Stimulated activated CD8-positive, alpha-beta memory T cell treated with anti-CD3 and anti-CD28 coated beads, Interleukin-4, amount 100 ng/mL, for 24 hours (primary cell): ENCODE results near the gene THAP10.
A peak's percentile ranks its signal among the peaks of the same experiment; 100 is the strongest.

Experiments
- DNase-seq: peaks from one replicate; pipeline ENCODE4 v3.0.0-alpha.2; 2020; ENCODE audit warnings: low read depth

Gene THAP10

DNA sequence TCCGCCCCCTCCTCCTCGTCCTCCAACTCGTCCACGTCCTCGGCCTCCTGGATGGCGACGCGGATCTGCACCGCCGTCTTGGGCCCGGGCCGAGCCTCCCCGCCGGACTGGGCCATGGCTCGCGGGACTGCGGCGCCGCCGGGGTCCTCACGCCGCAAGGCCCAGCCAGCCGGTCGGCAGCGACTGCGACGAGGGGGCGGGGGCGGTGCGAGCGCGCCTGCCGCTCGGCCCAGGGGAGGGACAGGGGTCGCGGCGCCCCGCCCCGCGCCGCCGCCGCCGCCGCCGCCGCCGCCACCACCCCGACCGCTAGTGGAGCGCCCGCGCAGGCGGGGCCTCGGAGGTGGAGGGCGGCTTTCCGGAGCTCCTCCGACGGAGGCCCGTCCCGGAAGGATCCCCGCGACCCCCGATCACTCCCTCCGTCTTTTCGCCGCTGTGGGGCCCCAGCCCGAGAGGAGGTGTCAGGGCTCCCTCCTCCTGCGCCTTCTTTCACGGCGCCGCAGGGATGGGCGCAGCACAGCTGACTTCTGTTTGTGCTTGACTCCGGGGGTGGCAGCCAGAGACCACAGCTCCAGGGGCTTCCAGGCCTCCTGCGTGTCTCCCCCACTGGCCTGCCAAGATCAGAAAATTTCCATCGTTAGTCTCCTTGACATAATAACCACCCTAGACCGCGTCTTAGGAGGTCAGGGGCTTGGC, 38.1 kb downstream of the THAP10 start, which contains the start of gene LARP6:
Gene LARP6, minus strand, starts transcription at position 185 of the 693 bp plus-strand sequence. Its CDS starts 69 bp downstream, at position 116.
- DNase-seq = peak; percentile 21

DNA sequence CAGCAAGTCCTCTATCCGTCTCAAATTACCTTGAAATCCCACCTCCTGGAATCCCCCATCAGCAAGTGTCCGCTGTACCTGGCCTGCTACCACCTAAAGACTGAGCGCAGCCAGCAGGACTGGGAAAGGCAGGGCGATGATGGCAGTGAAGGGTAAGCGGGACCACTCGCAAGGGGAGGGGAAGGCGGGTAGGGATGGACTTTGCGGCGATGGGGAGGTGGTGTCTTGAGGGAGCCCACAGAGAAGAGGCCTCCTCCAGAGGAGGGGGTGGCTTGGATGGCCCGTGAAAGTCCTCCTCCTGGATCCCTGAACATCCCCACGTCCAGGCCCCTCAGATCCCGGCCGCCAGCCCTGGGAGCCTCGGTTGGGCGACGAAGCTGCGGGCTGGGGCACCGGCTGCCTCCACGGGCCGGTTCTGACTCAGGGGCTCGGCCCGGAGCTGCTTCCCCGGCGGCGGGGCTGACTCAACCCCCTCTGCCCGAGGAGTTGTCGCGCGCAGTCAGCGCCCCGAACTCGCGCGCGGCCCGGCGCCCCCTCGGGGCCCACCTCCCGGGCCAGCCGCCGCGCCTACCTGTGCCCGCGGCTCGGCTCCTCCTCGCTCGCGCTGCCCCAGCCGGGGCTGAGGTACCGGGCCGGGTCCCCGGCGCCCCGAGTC, 38.8 kb downstream of the THAP10 start:
- DNase-seq = no peak

DNA sequence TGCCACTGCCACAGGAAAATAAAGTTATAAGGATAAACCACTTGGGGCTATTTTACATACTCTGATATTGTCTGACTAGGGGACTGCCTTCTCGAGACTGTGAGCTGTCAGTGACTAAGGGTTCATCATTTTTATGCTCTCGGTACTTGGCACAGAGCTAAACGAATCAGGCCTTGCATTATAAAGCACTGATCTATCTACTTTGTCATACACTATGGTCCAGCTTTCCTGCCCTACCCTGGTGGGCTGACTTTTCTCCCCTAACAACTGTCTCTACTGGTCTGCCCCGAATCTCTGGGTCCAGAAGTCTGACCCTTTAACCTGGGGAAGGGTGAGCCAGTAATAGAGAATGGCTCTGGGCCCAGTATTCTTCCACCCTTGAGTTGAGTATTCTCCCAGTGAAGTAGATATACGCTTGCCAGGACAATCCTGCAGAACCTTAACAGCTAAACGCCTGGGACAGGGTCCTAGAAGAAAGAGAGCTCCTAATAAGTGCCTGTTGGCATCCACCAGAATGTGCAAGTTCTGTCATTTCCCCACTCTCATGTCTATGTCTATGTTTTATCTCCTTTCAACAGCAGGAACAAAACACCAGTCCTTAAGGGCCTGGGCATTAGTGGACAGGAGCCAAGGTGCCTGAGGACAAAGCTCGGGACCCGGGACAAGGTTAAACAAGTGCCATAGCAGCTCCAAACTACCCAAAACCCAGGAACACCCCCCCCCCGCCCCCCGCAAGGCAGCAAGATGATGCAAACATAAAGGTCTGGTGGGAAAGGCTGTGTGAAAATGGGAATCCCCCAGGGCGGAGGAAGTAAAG, 39.5 kb downstream of the THAP10 start:
- no peak for DNase-seq

- DNase-seq = no peak
These were observed 40.3 kb downstream of the THAP10 start for GRCh38 chr15:70851889-70852288.

GRCh38 chr15:70845602-70846360, 46.5 kb downstream of the THAP10 start:
- DNase-seq = no peak

DNA sequence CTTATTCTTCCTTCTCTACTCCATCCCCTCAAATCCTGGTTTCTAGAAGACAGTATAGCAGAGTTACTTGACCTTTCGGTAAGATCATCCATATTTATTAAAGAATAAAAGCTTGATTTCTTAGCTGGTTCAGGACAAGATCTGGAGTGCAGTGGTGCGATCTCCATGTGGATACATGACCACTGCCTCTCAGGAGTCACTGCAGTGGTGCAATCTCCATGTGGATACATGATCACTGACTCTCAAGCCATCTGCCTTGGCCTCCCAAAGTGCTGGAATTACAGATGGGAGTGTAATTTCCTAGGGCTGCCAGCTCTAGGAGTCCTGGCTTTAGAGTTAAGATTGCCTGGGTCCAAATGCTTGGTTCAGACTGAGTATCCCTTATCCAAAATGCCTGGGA, 54.8 kb downstream of the THAP10 start:
- DNase-seq = no peak

DNA sequence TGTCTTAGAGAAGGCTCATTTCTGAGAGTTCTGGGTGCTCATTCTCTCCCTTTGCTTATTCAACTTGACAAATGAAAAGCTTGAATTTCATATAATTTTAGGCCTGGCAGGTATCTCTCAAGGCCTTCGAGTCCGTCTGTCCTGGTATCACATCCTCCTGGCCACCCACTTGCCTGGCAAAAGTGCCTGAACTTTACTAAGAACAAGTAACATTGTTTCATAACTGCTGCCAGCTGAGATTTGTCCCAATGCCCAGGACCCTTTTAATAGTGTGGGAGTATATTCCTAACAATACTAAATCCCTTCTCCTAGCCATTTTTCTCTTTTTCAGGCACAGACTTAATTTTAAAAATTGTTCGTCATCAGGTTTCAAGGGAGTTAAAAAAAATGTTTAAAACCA, 56.4 kb downstream of the THAP10 start:
- no peak for DNase-seq

DNA sequence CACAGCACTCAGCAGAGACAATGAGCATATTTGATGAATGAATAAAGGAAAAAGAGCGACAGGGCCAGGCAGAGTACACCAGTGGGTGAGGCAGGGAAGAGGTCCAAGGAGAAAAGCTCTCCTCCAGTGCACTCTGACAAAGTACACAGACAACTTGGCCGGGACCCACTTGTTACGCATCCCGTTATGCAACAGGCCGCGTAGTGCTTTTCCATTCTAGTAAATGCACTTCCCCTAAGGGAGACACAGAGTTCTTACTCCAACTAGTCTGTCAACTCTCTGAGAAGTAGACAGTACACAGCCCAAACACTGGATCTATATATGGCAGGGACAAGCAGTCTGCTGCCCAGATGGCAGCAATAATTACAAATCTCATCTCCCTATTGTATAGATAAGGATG, 56.8 kb downstream of the THAP10 start:
- no peak for DNase-seq

DNA sequence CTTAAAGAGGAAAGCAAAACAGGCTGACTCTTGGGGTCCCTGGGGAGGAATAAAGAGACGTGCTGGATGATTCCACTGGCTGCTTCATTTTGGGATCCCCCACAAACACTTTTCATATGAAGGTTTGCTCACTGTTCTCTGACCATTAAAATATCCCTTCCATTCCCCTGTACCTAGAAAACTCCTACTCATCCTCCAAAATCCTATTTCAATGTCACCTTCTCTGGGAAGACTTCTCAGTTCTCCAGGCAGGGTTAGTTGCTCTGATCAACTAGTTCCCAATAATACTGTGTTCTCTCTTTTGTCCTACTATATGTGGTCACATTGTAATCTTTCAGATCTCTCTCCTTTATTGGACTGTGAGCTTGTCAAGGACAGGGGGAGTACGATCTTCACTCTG, 57.2 kb downstream of the THAP10 start:
- no peak for DNase-seq

DNA sequence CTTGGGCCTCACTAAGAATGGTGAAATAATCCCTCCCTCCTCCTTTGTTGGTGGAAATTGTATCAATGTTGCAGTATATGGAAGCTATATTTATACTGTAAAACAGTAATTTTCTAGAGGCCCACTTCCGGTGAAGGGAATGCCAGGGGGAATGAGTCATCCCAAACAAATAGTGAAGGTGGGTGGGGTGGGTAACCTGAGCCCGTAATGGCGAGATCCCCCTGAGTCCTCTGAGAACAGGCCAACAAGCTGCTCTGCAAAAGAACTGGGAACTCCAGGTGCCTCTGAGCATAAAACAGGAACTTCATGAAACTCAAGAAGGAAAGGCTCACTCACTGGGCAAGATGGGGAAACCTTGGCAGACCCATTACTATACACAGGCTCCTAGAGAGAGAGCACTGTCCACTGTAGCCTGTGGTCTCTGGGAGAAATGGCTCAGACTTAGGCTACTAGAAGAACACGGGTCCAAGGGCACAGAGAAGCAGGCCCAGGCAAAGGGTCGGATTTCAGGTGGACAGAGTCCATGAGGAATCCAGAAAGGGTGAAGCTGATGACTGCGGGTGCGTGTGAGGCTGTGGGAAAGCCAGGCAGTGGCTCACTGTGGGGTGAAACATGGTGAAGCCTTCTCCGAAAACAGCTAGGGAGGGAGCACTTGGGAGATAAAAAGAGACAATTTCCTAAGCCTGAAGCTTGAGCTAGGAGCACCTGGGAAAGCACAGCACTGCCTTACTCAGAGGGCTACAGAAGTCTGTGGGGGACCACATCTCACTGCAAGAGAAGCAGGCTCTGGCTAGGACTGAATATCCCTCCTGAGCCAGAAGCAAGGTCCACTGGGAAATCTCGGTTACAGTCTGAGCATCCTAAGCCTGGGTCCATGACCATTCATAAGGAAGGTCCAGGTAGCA, 58.1 kb downstream of the THAP10 start:
- DNase-seq = no peak

GRCh38 chr15:70833422-70833821, 58.8 kb downstream of the THAP10 start:
- no peak for DNase-seq

DNA sequence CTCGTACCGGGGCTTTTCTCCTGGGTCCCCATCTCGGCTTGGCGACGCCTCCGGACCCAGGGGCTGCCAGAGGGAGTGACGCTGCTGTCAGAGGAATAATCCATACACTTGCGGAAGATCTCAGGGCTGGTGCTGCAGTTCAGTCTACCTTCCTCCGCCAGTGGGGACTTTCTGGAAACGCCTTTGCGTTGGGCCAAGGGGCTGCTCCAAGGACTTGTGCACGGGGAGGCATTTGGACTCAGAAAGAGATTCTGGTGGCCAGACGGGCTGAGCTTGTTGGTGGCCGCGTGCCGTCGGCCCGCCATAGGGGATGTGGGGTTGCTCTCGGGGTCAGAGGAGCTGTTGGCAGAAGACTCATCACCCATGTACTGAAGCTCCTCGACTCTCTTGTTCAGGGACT, 60.1 kb downstream of the THAP10 start:
- DNase-seq = no peak
